PC-3 (cell line): ENCODE measurements around the gene ASPHD2.

Source experiments
- CTCF ChIP-seq: fragments of 300-600 bp; sonication (generic); conservative IDR thresholded peaks from 2 replicates; pipeline ENCODE4 v1.5.1; 2017; ENCODE audit warnings: antibody characterized with exemption, low read depth, mild to moderate bottlenecking, low read length
- EZH2 ChIP-seq: fragments of 300-600 bp; sonication (generic); IDR thresholded peaks from one replicate; pipeline ENCODE4 v1.6.1; 2017; ENCODE audit warnings: antibody characterized with exemption, mild to moderate bottlenecking, low read length; ENCODE audit not compliant: unreplicated experiment

- TF ChIP-seq CTCF (peak; percentile 77), EZH2 (no peak)
These were observed 30.3 kb upstream of the ASPHD2 start for GRCh38 chr22:26398741-26399153.
